GM19238 (cell line): ENCODE measurements around the gene RETREG3.
"Not testable (repeated sequence)": the region's sequence is repeated elsewhere in the genome, so short reads cannot be mapped to it uniquely, and the experiment has no call there.

ENCODE experiments used
- DNase-seq: peaks from one replicate; pipeline ENCODE4 v3.0.0; 2011; ENCODE audit warnings: low spot score; ENCODE audit not compliant: insufficient read length

Gene RETREG3

GRCh38 chr17:42553161-42553818, 55.9 kb downstream of the RETREG3 start:
- no peak for DNase-seq

- not testable (repeated sequence) for DNase-seq
These were observed 56.4 kb downstream of the RETREG3 start, which contains the start of gene HSD17B1 for GRCh38 chr17:42552736-42553135. Gene HSD17B1 (plus strand): TSS chr17:42552923. CDS start chr17:42552934, 11 bp downstream.

GRCh38 chr17:42548993-42549755, 60.0 kb downstream of the RETREG3 start:
- DNase-seq, result no peak

- DNase-seq, result peak; percentile 87
These were observed 60.9 kb downstream of the RETREG3 start for GRCh38 chr17:42548070-42548837.

- no peak for DNase-seq
These were observed 61.5 kb downstream of the RETREG3 start for GRCh38 chr17:42547698-42548069.

- DNase-seq, result no peak
These were observed 62.1 kb downstream of the RETREG3 start for GRCh38 chr17:42547001-42547461.

- not testable (repeated sequence) for DNase-seq
These were observed 63.2 kb downstream of the RETREG3 start for GRCh38 chr17:42545755-42546505.

- no peak for DNase-seq
These were observed 64.3 kb downstream of the RETREG3 start for GRCh38 chr17:42544874-42545283.

- DNase-seq, result no peak
These were observed 65.7 kb downstream of the RETREG3 start for GRCh38 chr17:42543190-42544079.

- DNase-seq, result no peak
These were observed 67.9 kb downstream of the RETREG3 start for GRCh38 chr17:42541041-42541833.

GRCh38 chr17:42540558-42540957, 68.6 kb downstream of the RETREG3 start:
- DNase-seq, result not testable (repeated sequence)

GRCh38 chr17:42538482-42538881, 70.7 kb downstream of the RETREG3 start:
- DNase-seq, result no peak

GRCh38 chr17:42537826-42538451, 71.2 kb downstream of the RETREG3 start:
- DNase-seq, result no peak

- DNase-seq, result no peak
These were observed 71.9 kb downstream of the RETREG3 start for GRCh38 chr17:42537156-42537805.

GRCh38 chr17:42536372-42537155, 72.6 kb downstream of the RETREG3 start:
- DNase-seq, result peak; percentile 96

- peak; percentile 100 for DNase-seq
These were observed 73.2 kb downstream of the RETREG3 start, which contains the start of gene NAGLU for GRCh38 chr17:42536048-42536371. Gene NAGLU (plus strand): TSS chr17:42536241. CDS start chr17:42536273, 32 bp downstream.
